Activated CD8-positive, alpha-beta memory T cell treated with anti-CD3 and anti-CD28 coated beads for 1 hour (primary cell): ENCODE results near the gene ETFBKMT.
"Not testable (repeated sequence)": the region's sequence is repeated elsewhere in the genome, so short reads cannot be mapped to it uniquely, and the experiment has no call there.

Experiments used
- DNase-seq, 2 donors: peaks; one replicate each; pipeline ENCODE4 v3.0.0-alpha.2; 2020; ENCODE audit warnings: low read depth in 1 of 2; ENCODE audit errors: extremely low read depth in 1 of 2

Gene ETFBKMT

DNA sequence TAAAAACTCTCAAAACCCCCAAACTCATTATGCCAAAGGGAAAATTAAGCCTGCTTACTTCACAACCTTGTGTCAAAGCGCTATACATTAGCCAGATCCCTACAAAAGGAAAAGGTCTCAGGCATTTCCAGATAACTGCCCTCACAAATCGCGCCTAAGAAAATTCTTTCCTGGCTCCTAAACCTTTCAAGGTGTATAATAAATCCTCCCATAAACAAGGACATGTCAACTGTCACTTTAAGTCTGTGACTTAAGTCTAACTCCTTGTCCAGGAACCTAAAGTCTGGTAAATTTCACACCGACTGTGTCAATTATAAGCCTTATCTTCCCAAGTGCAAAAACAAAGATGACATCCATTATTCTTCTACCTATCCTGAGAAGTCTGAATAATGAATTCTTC lies 4.3 kb upstream of the ETFBKMT start:
- DNase-seq = no peak

- no peak for DNase-seq
Observed at GRCh38 chr12:31655792-31656191, 3.7 kb upstream of the ETFBKMT start.

DNA sequence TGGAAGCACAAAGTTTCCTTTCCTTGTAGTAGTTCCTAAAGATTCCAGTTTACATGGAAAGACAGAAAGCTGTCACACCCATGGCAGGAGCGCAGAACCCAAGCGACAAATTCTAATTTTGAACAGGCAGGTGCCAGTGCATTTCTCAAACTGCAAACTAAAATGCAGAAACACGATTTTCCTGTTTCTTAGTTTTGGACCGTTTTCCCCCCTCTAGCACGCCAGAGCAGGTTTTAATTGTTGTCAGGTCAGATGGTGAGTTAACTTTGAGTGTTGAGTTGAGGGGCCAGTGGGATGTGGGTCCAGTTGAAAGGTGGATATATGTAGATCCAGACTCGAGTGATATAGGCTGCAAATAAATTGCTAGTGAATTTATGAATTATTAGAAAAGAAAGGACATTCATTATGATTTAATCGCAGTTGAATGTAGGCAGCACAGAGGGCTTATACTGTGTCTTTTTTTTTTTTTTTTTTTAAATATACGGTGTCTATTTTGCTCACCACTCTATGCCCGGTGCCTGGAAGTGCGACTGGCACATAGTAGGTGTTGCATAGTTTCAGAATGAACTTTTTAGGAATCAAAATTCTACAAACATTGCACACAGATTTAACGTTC lies 909 bp upstream of the ETFBKMT start:
- DNase-seq = no peak

GRCh38 chr12:31662176-31662849 lies 2.8 kb downstream of the ETFBKMT start:
- no peak for DNase-seq

DNA sequence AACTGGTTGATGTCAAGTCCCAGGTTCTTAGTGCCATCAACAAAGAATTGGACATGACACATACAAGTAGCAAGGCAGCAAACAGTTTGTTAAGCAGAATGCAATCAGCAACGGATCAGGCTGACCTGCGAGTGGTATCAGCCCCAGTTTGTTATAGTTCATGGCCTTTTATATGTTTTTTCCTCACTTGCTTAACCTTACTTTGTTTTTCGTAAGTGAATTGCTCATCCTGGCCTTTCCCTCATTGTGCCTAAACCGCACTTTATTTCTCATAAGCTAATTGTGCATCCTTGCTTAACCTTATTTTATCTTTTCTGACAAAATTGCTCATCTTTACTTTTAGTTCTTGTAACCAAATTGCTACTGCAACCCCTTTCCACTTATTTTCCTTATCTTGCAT lies 4.1 kb downstream of the ETFBKMT start:
- no peak for DNase-seq

DNA sequence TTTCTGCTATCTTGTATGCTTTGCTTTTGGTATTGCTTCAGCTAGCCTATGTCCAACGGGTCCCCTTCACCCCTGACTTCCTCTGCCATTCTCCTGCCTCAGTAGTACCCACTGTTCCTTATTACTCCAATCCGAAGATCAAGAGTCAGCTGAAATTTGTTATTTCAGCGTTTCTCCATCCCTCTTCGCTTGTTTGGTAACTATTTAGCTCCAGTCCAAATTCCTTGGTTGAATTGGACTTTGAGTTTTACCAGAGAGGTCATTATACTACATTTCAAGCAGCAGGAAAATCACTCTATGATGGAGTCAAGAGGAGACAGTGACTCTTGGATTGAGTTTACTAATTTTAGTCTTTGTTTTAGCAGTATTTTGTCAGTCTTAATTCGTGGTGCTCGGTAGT lies 4.5 kb downstream of the ETFBKMT start:
- no peak for DNase-seq

GRCh38 chr12:31669020-31669419 lies 9.5 kb downstream of the ETFBKMT start:
- no peak for DNase-seq

GRCh38 chr12:31669582-31669981 lies 10.1 kb downstream of the ETFBKMT start:
- not testable (repeated sequence) for DNase-seq

- DNase-seq = no peak
Observed at GRCh38 chr12:31672521-31672920, 13.0 kb downstream of the ETFBKMT start.

GRCh38 chr12:31682136-31682962 lies 22.9 kb downstream of the ETFBKMT start:
- peak in 1 of 2 donors; percentile 19 for DNase-seq

DNA sequence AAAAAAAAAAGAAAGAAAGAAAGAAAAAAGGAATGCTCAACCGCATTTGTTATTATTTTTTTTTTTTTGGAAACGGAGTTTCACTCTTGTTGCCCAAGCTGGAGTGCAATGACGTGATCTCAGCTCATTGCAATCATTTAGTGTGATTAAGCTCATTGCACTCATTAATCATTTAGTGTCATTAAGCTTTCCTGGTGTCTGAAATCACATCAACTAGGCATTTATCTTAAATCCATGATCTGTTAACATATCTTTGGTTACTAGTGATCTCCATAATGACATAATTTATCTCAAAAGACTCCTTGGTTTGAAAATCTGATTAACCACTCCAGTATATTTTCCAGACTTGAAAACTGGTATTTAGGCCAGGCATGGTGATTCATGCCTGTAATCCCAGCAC lies 26.3 kb downstream of the ETFBKMT start:
- no peak for DNase-seq

- DNase-seq = no peak
Observed at GRCh38 chr12:31687101-31687527, 27.6 kb downstream of the ETFBKMT start.

DNA sequence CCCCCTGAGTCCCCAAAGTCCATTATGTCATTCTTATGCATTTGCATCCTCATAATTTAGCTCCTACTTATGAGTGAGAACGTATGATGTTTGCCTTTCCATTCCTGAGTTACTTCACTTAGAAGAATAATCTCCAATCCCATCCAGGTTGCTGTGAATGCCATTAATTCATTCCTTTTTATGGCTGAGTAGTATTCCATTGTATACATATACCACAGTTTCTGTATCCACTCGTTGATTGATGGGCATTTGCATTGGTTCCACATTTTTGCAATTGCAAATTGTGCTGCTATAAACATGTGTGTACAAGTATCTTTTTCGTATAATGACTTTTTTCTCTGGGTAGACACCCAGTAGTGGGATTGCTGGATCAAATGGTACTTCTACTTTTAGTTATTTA lies 30.4 kb downstream of the ETFBKMT start:
- not testable (repeated sequence) for DNase-seq

GRCh38 chr12:31702047-31702446 lies 42.6 kb downstream of the ETFBKMT start:
- DNase-seq = no peak

DNA sequence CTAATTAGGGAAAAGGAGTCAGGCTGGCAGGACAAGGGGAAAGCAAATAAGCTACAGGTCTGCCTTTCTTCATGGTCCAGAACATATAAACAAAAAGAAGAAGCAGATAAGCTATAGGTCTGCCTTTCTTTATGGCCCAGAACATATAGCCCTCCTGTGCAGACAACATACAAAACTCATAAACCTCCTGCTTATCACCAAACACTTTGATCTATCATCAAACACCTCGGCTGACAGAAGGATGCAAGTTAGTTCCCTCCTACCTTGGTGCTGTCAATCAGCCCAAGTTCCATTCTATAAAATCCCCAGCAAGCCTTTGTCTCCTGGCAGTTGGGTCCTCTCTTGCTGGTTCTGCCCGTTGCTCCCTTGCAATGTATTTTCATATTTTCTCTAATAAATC lies 46.1 kb downstream of the ETFBKMT start:
- no peak for DNase-seq

DNA sequence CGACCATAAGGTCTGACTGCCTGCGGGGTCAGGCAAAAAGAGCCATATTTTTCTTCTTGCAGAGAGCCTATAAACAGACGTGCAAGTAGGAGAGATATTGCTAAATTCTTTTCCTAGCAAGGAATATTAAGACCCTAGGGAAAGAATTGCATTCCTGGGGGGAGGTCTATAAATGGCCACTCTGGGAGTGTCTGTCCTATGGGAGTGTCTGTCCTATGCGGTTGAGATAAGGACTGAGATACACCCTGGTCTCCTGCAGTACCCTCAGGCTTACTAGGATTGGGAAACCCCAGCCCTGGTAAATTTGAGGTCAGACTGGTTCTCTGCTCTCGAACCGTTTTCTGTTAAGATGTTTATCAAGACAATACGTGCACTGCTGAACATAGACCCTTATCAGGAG lies 48.6 kb downstream of the ETFBKMT start:
- not testable (repeated sequence) for DNase-seq

GRCh38 chr12:31710021-31710818 lies 50.7 kb downstream of the ETFBKMT start:
- DNase-seq = no peak

GRCh38 chr12:31712877-31713276 lies 53.4 kb downstream of the ETFBKMT start:
- no peak for DNase-seq

DNA sequence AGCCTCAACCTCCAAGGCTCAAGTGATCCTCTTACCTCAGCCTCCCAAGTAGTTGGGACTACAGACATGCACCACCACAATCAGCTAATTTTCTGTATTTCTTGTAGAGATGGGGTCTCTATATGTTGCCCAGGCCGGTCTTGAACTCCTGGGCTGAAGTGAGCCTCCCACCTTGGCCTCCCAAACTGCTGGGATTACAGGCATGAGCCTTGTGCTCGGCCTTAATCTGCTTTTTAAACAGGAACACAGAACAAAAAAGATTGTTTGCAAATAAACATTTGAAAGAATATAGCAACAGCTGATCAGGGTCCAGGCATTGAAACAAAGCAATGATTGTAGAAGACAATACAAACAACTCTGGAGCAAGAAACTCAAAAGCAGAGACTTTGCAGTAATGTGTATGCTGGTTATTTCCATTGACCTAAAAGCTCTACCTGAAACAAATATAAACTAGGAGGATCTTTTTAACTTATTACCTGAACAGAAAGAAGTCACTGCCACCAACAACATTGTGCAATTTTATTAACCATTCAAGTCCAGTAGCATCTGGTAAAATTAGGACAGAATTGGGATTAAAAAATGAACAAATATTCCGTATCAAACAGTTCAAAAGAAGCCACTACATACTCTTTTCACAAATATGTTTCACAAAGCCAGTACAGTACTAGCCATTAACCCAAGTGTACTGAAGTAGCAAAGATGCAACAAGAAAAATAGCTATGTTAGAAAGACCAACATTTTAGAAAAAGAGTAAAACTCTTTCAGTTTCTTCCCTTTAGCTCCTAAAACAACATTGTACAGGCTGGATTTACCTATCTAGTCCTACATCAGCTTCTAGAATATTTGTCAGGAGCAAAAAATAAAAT lies 55.2 kb downstream of the ETFBKMT start:
- DNase-seq = no peak

DNA sequence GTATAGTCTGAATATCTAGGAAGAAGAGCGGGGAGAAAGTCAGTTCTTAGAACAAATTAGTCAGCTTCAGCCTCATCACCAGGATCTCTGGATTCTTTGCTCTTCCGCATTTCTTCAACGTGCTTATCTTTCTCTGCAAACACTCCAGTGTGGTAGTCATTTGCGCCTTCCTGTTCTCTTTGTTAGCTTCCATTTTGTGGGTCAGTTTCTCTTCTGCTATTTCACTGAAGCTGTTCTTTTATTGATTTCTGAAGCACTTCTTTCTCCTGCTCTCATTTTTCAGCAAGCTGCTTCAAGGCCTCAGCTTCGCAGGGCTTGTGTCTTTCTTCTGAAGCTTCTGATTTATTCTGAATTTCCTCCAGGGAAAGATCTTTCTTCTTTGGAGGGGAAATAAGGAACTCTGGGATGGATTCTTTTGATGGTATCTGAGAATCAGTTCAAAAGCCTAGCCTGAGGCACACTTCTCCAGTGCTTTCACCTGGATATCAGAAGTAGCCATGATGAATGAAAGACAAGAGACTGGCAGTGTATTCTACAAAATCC lies 55.9 kb downstream of the ETFBKMT start:
- no peak for DNase-seq
